Skeletal muscle tissue (tissue), 4 donors: ENCODE measurements around the gene ITIH5. TPM values are rescaled to one million over a fixed set of nuclear protein-coding genes. Genes with fewer than 3 reads are reported as not detected.
A peak's percentile ranks its signal among the peaks of the same experiment; 100 is the strongest.

Source experiments
- H3K27ac ChIP-seq: one replicate; pipeline ENCODE4 v1.7.0; 2013; ENCODE audit warnings: mild to moderate bottlenecking, low read depth, low read length, inconsistent platforms
- H3K27me3 ChIP-seq, 3 donors: one replicate each; pipeline ENCODE4 v1.7.0; 2013; ENCODE audit warnings: low read length in 3 of 3; ENCODE audit not compliant: control insufficient read depth in 3 of 3, insufficient read depth in 3 of 3
- H3K36me3 ChIP-seq, 3 donors: one replicate each; pipeline ENCODE4 v1.7.0; 2013; ENCODE audit warnings: low read length in 3 of 3; ENCODE audit not compliant: control insufficient read depth in 3 of 3, insufficient read depth in 3 of 3
- H3K4me1 ChIP-seq, 3 donors: one replicate each; pipeline ENCODE4 v1.7.0; 2013; ENCODE audit warnings: low read length in 3 of 3, mild to moderate bottlenecking in 3 of 3; ENCODE audit not compliant: control insufficient read depth in 3 of 3, insufficient read depth in 3 of 3
- H3K4me3 ChIP-seq, 3 donors: one replicate each; pipeline ENCODE4 v1.7.0; 2013; ENCODE audit warnings: low read length in 3 of 3
- H3K9ac ChIP-seq, 3 donors: one replicate each; pipeline ENCODE4 v1.7.0; 2013; ENCODE audit warnings: low read length in 3 of 3, mild to moderate bottlenecking in 3 of 3, moderate library complexity in 2 of 3, low read depth in 1 of 3
- H3K9me3 ChIP-seq, 3 donors: one replicate each; pipeline ENCODE4 v1.7.0; 2013; ENCODE audit warnings: low read length in 3 of 3; ENCODE audit not compliant: control insufficient read depth in 3 of 3
- total RNA-seq: library from RNA; depleted of rRNA; stranded (reverse); fragments of >200 nt; gene quantifications from one replicate; pipeline ENCODE4 v1.2.3, GENCODE V29; 2014
- donor health status: Osteomylitis.

ITIH5 gene
- total RNA-seq, 1 donor from 2014 or later, result 37.1 TPM

DNA sequence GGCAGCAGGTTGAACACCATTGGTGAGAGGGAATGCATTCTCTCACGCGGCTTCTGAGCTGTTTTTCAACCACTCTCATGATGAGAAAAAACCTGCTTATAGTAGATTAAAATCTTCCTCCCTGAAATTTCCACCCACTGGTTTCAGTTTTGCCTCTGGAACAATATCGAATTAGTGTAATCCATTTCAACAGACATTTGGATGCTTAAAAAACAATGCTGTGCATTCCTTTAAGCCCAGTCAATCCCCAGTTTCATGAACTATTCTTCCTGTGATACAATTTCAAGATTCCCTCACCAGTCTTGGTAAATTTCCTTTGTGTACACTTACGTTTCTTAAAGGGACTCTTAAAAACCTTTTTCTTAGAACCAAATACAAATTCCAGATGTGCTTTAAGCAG lies 89.6 kb downstream of the ITIH5 start:
- no peak overlapping the region for H3K9ac ChIP-seq
- no peak overlapping the region for H3K27ac ChIP-seq
- no peaks in the 10 kb centered on the region for H3K9me3 ChIP-seq
- no peaks in the 10 kb centered on the region for H3K27me3 ChIP-seq
- no peak overlapping the region for H3K4me3 ChIP-seq
- H3K4me1 ChIP-seq, result no peaks in the 10 kb centered on the region
- peaks cover 0 to 6% (median 0%) of the 10 kb centered on the region in 3 donors for H3K36me3 ChIP-seq

DNA sequence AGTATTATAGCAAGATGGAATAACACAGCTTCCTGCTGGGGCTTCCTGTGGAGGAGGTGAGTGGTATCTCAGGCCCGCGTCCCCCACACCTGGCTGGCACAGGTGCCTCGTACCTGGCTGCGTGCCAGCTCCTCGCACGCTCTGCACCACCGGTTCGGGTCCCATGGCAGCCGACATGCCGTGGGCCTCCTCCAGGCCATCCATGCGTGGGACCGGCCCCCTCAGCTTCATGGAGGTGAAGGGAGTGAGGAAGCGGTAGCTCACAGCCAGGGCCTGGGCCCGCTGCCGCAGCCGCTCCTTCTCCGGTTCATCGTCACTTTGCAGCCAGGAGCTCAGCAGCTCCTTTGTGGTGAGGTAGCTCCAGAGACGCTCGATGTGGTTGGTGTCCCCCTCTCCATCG lies 90.4 kb downstream of the ITIH5 start:
- Histone ChIP-seq H3K4me1 (no peaks in the 10 kb centered on the region), H3K36me3 (peaks cover 0 to 6% (median 0%) of the 10 kb centered on the region in 3 donors), H3K4me3 (no peak overlapping the region), H3K9ac (no peak overlapping the region), H3K27ac (no peak overlapping the region), H3K27me3 (no peaks in the 10 kb centered on the region), H3K9me3 (no peaks in the 10 kb centered on the region)

DNA sequence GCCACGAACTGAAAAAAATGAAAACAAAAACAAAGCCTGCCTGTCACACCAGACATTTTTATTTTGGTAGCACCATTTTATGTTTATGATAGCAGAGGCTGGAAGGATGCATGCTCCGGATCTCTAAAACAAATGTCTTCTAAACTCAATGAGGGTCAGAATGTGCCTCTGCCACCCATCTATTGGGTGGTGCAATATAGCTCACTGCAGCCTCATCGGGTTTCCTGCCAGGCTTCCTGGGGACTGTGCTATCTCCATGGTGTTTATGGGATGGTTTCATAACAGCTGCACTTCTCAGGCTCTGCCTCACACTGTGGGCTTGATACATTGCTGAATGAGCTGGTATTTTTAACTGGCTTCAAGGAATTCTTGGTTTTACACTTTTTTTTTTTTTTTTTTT lies 94.4 kb downstream of the ITIH5 start:
- H3K4me3 ChIP-seq, result no peak overlapping the region
- no peaks in the 10 kb centered on the region for H3K9me3 ChIP-seq
- no peak overlapping the region for H3K9ac ChIP-seq
- H3K27me3 ChIP-seq, result no peaks in the 10 kb centered on the region
- H3K36me3 ChIP-seq, result peaks cover 0 to 7% (median 2%) of the 10 kb centered on the region in 3 donors
- H3K27ac ChIP-seq, result no peak overlapping the region
- no peaks in the 10 kb centered on the region for H3K4me1 ChIP-seq

GRCh38 chr10:7571981-7572380 lies 94.8 kb downstream of the ITIH5 start:
- Histone ChIP-seq H3K9me3 (no peaks in the 10 kb centered on the region), H3K27ac (no peak overlapping the region), H3K27me3 (no peaks in the 10 kb centered on the region), H3K4me3 (no peak overlapping the region), H3K36me3 (peaks cover 0 to 7% (median 2%) of the 10 kb centered on the region in 3 donors), H3K9ac (no peak overlapping the region), H3K4me1 (no peaks in the 10 kb centered on the region)

- no peak overlapping the region for H3K27ac ChIP-seq
- no peak overlapping the region for H3K9ac ChIP-seq
- H3K9me3 ChIP-seq, result no peaks in the 10 kb centered on the region
- H3K4me3 ChIP-seq, result no peak overlapping the region
- peaks cover 5 to 10% (median 9%) of the 10 kb centered on the region in 3 donors for H3K4me1 ChIP-seq
- peaks cover 0 to 4% (median 2%) of the 10 kb centered on the region in 3 donors for H3K36me3 ChIP-seq
- H3K27me3 ChIP-seq, result no peaks in the 10 kb centered on the region
Observed at GRCh38 chr10:7567911-7568620, 98.7 kb downstream of the ITIH5 start.

GRCh38 chr10:7566891-7567290 lies 99.9 kb downstream of the ITIH5 start:
- Histone ChIP-seq H3K9me3 (no peaks in the 10 kb centered on the region), H3K9ac (no peak overlapping the region), H3K4me3 (no peak overlapping the region)

DNA sequence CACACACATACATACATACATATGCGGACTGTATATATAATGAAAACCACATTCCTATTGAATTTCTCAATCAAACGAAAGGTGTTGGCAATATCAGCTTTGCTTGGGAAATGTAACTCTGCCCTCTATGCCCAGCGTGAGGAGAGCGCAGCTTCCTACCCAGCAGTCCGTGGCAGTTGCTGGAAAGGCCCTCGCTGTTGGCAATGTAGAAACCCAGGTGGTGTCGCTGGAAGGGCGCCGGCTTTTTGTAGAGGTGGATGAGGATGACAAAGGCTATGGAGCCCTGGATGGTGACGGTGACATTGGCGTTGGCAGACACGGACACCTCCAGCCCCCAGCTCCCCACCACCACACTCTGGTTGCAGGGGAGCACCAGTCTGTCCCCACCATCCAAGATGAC lies 100.9 kb downstream of the ITIH5 start:
- no peak overlapping the region for H3K27ac ChIP-seq
- no peak overlapping the region for H3K4me3 ChIP-seq
- H3K36me3 ChIP-seq, result peaks cover 0 to 4% (median under 1%) of the 10 kb centered on the region in 3 donors
- H3K27me3 ChIP-seq, result no peaks in the 10 kb centered on the region
- H3K9me3 ChIP-seq, result no peaks in the 10 kb centered on the region
- H3K9ac ChIP-seq, result no peak overlapping the region
- H3K4me1 ChIP-seq, result peaks cover 22 to 27% (median 26%) of the 10 kb centered on the region in 3 donors

More at GRCh38 chr10:7566891-7567290, 99.9 kb downstream of the ITIH5 start:
- Histone ChIP-seq H3K27me3 (no peaks in the 10 kb centered on the region), H3K4me1 (peaks cover 13 to 18% (median 16%) of the 10 kb centered on the region in 3 donors), H3K27ac (no peak overlapping the region), H3K36me3 (peaks cover 0 to 4% (median 2%) of the 10 kb centered on the region in 3 donors)

DNA sequence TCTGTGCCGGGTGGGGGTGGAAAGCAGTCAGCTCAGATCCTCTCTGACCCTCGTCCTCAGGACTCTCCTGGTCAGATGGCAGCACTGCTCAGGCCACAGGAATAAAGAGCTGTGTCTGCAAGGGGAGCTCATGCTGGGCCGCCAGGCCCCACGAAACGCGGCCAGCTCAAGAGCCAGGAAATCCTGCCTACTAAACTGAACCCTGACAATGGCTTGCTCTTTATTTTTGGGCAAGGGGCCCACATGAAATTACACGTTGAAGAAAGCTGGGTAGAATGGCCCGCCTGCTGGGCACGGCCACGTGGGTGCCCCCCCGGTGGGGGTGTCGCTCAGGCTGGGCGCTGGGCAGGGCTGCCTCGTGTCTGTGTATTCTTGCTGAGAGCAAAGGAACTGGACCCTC lies 103.0 kb downstream of the ITIH5 start:
- Histone ChIP-seq H3K9ac (no peak overlapping the region), H3K4me1 (peaks cover 26 to 28% (median 27%) of the 10 kb centered on the region in 3 donors), H3K27ac (peak overlapping the region; percentile 36), H3K9me3 (no peaks in the 10 kb centered on the region), H3K4me3 (no peak overlapping the region), H3K27me3 (no peaks in the 10 kb centered on the region), H3K36me3 (no peaks in the 10 kb centered on the region)

DNA sequence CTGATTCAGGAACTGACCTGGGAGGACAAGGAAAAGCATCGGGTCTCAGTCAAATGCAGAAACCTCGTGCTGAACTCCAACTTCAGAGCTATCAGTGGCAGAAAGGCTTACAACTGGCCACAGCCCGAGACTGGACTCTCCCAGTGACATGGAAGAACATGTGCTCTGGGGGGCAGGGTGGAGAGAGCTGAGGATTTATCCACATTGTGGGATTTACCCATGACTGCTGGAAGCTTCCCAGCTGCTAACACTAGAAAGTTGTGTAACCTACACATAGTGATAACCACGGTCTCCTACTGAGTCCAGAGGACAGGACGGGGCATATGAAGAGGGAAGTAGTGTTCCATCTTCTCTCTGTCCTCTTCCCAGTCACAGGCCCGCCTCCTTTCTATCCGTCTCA lies 103.4 kb downstream of the ITIH5 start:
- peak overlapping the region; percentile 36 for H3K27ac ChIP-seq

DNA sequence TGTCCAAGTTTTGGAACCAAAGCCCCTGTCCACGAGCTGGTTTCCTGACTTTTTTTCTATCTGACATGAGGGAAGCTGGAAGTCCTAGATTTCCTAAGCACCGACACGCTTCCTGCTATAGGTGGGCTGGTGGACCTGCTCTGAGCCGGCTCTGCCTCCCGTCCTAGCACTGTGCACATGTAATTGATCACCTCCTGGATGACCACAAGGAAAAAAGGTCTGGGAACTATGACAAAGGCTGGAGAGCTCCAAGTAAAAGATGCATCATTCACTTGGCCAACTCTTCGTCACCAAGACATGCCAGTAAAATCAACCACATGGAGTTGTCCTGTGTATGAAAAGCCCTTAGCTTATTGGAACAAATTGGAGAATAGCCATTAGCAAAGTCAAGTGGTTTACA lies 104.8 kb downstream of the ITIH5 start:
- Histone ChIP-seq H3K9me3 (no peaks in the 10 kb centered on the region), H3K9ac (peak overlapping the region in 1 of 3 donors; percentile 28), H3K4me3 (no peak overlapping the region), H3K36me3 (no peaks in the 10 kb centered on the region), H3K27ac (peak overlapping the region; percentile 66), H3K4me1 (peaks cover 26 to 28% (median 27%) of the 10 kb centered on the region in 3 donors), H3K27me3 (no peaks in the 10 kb centered on the region)

More for the DNA sequence above, 103.4 kb downstream of the ITIH5 start:
- Histone ChIP-seq H3K9ac (no peak overlapping the region), H3K4me3 (no peak overlapping the region), H3K9me3 (no peaks in the 10 kb centered on the region), H3K27me3 (no peaks in the 10 kb centered on the region), H3K4me1 (peaks cover 26 to 28% (median 27%) of the 10 kb centered on the region in 3 donors), H3K36me3 (no peaks in the 10 kb centered on the region)
